GM12878 (cell line): ENCODE results near the gene NEK1. TPM values are rescaled to one million over a fixed set of nuclear protein-coding genes. Genes with fewer than 3 reads are reported as not detected.
A peak's percentile ranks its signal among the peaks of the same experiment; 100 is the strongest.

Experiments
- ATAC-seq: fragments of 200-7000 bp; cut with Tn5 transposase; 3 replicates; pipeline ENCODE4 v1.9.1; 2020; ENCODE audit warnings: mild to moderate bottlenecking, moderate library complexity
- BruUV-seq: library from RNA; stranded (reverse); fragments of 400-500 nt; replicated peaks from 2 replicates; lab custom pipeline; 2021; lab: Mats Ljungman, UMichigan
- CTCF ChIA-PET: fragments of 300-600 bp; sonication (Branson Sonifier 250); formaldehyde crosslinking; extraction: SDS; loops from one replicate; lab custom pipeline; 2021; ENCODE audit warnings: inconsistent platforms; lab: Yijun Ruan, JAX
- POLR2A ChIA-PET: fragments of 350-600 bp; formaldehyde crosslinking; extraction: SDS; loops from one replicate; lab custom pipeline; 2021; ENCODE audit warnings: inconsistent platforms; lab: Charles Lee
- RAD21 ChIA-PET: fragments of 300-600 bp; sonication (Branson Sonifier 250); formaldehyde crosslinking; loops from one replicate; lab custom pipeline; 2023; ENCODE audit warnings: antibody characterized with exemption; ENCODE audit not compliant: unreplicated experiment; lab: Charles Lee
- SMC1A ChIA-PET: fragments of 300-600 bp; sonication (Branson Sonifier 250); formaldehyde crosslinking; loops from one replicate; lab custom pipeline; 2023; ENCODE audit not compliant: unreplicated experiment, uncharacterized antibody; lab: Charles Lee
- DNase-seq: peaks from one replicate; pipeline ENCODE4 v3.0.0-alpha.2; 2011; ENCODE audit warnings: low read depth, low spot score
- FAIRE-seq: peaks from 3 replicates; lab custom pipeline; 2011; peaks lifted over from hg19 to GRCh38; lab: Jason Lieb, UNC
- H2AFZ ChIP-seq: 2 replicates; pipeline ENCODE4 v1.6.0; 2011; ENCODE audit warnings: low read depth, low read length, control low read depth; ENCODE audit not compliant: control insufficient read depth
- H3K27ac ChIP-seq: 2 replicates; pipeline ENCODE4 v1.5.1; 2011; ENCODE audit warnings: control low read depth; ENCODE audit not compliant: control insufficient read depth, insufficient read depth
- H3K27me3 ChIP-seq, 2 experiments: replicated peaks in 1 of 2; 2 replicates each; pipeline versions ENCODE4 v1.6.0 to v1.6.1; 2011; ENCODE audit warnings: low read length in 1 of 2; ENCODE audit not compliant: control insufficient read depth in 2 of 2, insufficient read depth in 2 of 2
- H3K36me3 ChIP-seq, 2 experiments: 2 replicates each; pipeline ENCODE4 v1.5.1; 2011; ENCODE audit warnings: low read length in 1 of 2; ENCODE audit not compliant: control insufficient read depth in 2 of 2, insufficient read depth in 2 of 2
- H3K4me1 ChIP-seq: 2 replicates; pipeline ENCODE4 v1.6.1; 2011; ENCODE audit warnings: mild to moderate bottlenecking, low read length, moderate library complexity, mixed read lengths; ENCODE audit not compliant: control insufficient read depth, insufficient read depth
- H3K4me2 ChIP-seq: 2 replicates; pipeline ENCODE4 v1.6.0; 2011; ENCODE audit warnings: control low read depth; ENCODE audit not compliant: control insufficient read depth, insufficient read depth
- H3K4me3 ChIP-seq: fragments of 200-600 bp; sonication (generic); 2 replicates; pipeline ENCODE4 v1.5.1; 2016
- H3K79me2 ChIP-seq: 2 replicates; pipeline ENCODE4 v1.6.0; 2011; ENCODE audit warnings: low read length; ENCODE audit not compliant: control insufficient read depth, insufficient read depth
- H3K9ac ChIP-seq: 2 replicates; pipeline ENCODE4 v1.8.0; 2011; ENCODE audit warnings: low read length, control low read depth, mixed read lengths; ENCODE audit not compliant: control insufficient read depth, insufficient read depth
- H3K9me3 ChIP-seq: replicated peaks from 3 replicates; pipeline ENCODE4 v1.5.1; 2011; ENCODE audit warnings: mild to moderate bottlenecking, low read length; ENCODE audit not compliant: control insufficient read depth, insufficient read depth
- H4K20me1 ChIP-seq: 2 replicates; pipeline ENCODE4 v1.6.0; 2011; ENCODE audit not compliant: control insufficient read depth, insufficient read depth
- CREB1 ChIP-seq: IDR thresholded peaks from 2 replicates; pipeline ENCODE4 v1.6.1; 2012; ENCODE audit warnings: low read depth, mild to moderate bottlenecking, inconsistent platforms
- HDGF ChIP-seq: fragments of 450-650 bp; IDR thresholded peaks from 2 replicates; pipeline ENCODE4 v1.6.1; 2016; ENCODE audit warnings: antibody characterized with exemption
- NFYA ChIP-seq: IDR thresholded peaks from 2 replicates; pipeline ENCODE4 v1.6.1; 2011; ENCODE audit warnings: low read depth, mild to moderate bottlenecking, low read length, improper control_type of control experiment, borderline replicate concordance
- NKRF ChIP-seq: fragments of 450-650 bp; conservative IDR thresholded peaks from 2 replicates; pipeline ENCODE4 v1.6.1; 2017; ENCODE audit warnings: mild to moderate bottlenecking, moderate library complexity
- NR2C2 ChIP-seq: IDR thresholded peaks from 2 replicates; pipeline ENCODE4 v1.6.1; 2011; ENCODE audit warnings: borderline replicate concordance, low read depth; ENCODE audit not compliant: control insufficient read depth, insufficient read length
- POLR2AphosphoS2 ChIP-seq: IDR thresholded peaks from 2 replicates; pipeline ENCODE4 v1.6.1; 2011; ENCODE audit warnings: low read depth, mild to moderate bottlenecking, low read length, improper control_type of control experiment, moderate library complexity
- RAD21 ChIP-seq: IDR thresholded peaks from 2 replicates; pipeline ENCODE4 v1.6.1; 2011; ENCODE audit warnings: mild to moderate bottlenecking, low read depth, low read length, moderate library complexity; ENCODE audit not compliant: insufficient read depth
- RFX5 ChIP-seq: IDR thresholded peaks from 2 replicates; pipeline ENCODE4 v1.6.1; 2011; ENCODE audit warnings: low read depth, low read length, improper control_type of control experiment
- STAT1 ChIP-seq: fragments of 450-650 bp; conservative IDR thresholded peaks from 2 replicates; pipeline ENCODE4 v1.6.1; 2014; ENCODE audit warnings: antibody characterized with exemption, mild to moderate bottlenecking
- WGBS: methylation state at CpG from one replicate; pipeline ENCODE4 v1.1.6; 2016; ENCODE audit warnings: low lambda C conversion rate; ENCODE audit not compliant: insufficient replicate concordance, insufficient coverage; ENCODE audit errors: missing lambda C conversion rate; 5-methylcytosine and 5-hydroxymethylcytosine counted together
- in situ Hi-C: fragments of 300-500 bp; cut with MboI; formaldehyde crosslinking; loops from 9 replicates; pipeline ENCODE4 v1.14.3; 2018; ENCODE audit warnings: mixed read lengths
- intact Hi-C: fragments of 100-400 bp; cut with micrococcal nuclease; formaldehyde crosslinking; loops from one replicate; pipeline ENCODE4 v1.14.2; 2022; ENCODE audit not compliant: unreplicated experiment
- polyA plus RNA-seq, 11 experiments: library from polyadenylated mRNA; depleted of rRNA in 4 of 11; unstranded in 6 of 11; stranded (reverse) in 5 of 11; fragments of >200 nt; fragmentation: Nextera tagmentation in 4 of 11; fragmentation: Illumina TruSeq in 1 of 11; extraction: Ambion mirVana in 4 of 11; extraction: Trizol in 1 of 11; gene quantifications; 1 replicate in 1 of 11; 2 replicates in 10 of 11; pipeline versions ENCODE4 v1.2.1 to v1.2.3, GENCODE V29; 2011 to 2016; ENCODE audit warnings: inconsistent platforms in 2 of 11, missing spikeins in 2 of 11, low read depth in 1 of 11
- total RNA-seq, 4 experiments: library from RNA; depleted of rRNA in 3 of 4; stranded (reverse); fragments of >200 nt in 3 of 4; fragmentation: Illumina TruSeq in 1 of 4; extraction: Trizol in 1 of 4; gene quantifications; 2 replicates each; pipeline versions ENCODE4 v1.2.1 to v1.2.3, GENCODE V29; 2013 to 2021

Gene NEK1
- total and polyA plus RNA-seq, 10 of the 15 experiments (the other 5 are each of a cell fraction or from before 2014, with no cell fraction given): 4.9 to 16.1 (median 7.5) TPM

GRCh38 chr4:169484485-169484884 lies 127.9 kb downstream of the NEK1 start:
- no peaks in the 10 kb centered on the region; the same call in 1 of the 2 replicates for H4K20me1 ChIP-seq
- peaks cover 2% of the 10 kb centered on the region; the same call in 2 of the 3 replicates for H3K9me3 ChIP-seq
- H3K36me3 ChIP-seq: no peaks in the 10 kb centered on the region
- FAIRE-seq: no peak
- H3K27ac ChIP-seq: no peak overlapping the region
- no peak for ATAC-seq
- 77% methylated on average over 3 of the region's 3 CpGs for WGBS
- no peak for DNase-seq
- no peak for TF ChIP-seq POLR2AphosphoS2
- 0 out of 2 replicates have a peak, but pooled peaks have one; percentile 22 for TF ChIP-seq RAD21
- no peak for TF ChIP-seq RFX5
- no peak overlapping the region for H3K9ac ChIP-seq
- no TSS peak for BruUV-seq
- in situ Hi-C loops (no loop called here), intact Hi-C loops (loop anchor here (10.0 kb wide), 1 partner anchor 360 kb away; no protein-coding TSS in a partner anchor)
- ChIA-PET CTCF (interaction anchor here (1.0 to 1.8 kb wide), 12 partner anchors 79 to 561 kb away, joined by 4 to 64 read pairs (median 6); partner anchors contain the start of gene SH3RF1), SMC1A (interaction anchor here (0.9 to 3.4 kb wide), 18 partner anchors 11 to 561 kb away, joined by 3 to 70 read pairs (median 7); no protein-coding TSS in a partner anchor), RAD21 (interaction anchor here (0.7 to 1.8 kb wide), 14 partner anchors 43 to 773 kb away, joined by 3 to 43 read pairs (median 4); no protein-coding TSS in a partner anchor), POLR2A (no interaction called here)
- 0 out of 2 replicates have a peak, but pooled peaks cover 5% of the 10 kb centered on the region for H3K4me1 ChIP-seq
- H2AFZ ChIP-seq: peak overlapping the region; percentile 29; the same call in 1 of the 2 replicates
- no peak overlapping the region for H3K4me2 ChIP-seq
- H3K27me3 ChIP-seq: no peaks in the 10 kb centered on the region
- no peak overlapping the region for H3K4me3 ChIP-seq
- no peaks in the 10 kb centered on the region for H3K79me2 ChIP-seq

- no peak overlapping the region for H3K9ac ChIP-seq
- 98% methylated on average over 3 of the region's 3 CpGs for WGBS
- in situ Hi-C loops: no loop called here
- SMC1A ChIA-PET: no interaction called here
- intact Hi-C loops: no loop called here
- TF ChIP-seq NR2C2 (no peak), HDGF (no peak), NFYA (no peak), STAT1 (no peak), NKRF (no peak), CREB1 (no peak)
- H2AFZ ChIP-seq: no peak overlapping the region
- RAD21 ChIA-PET: no interaction called here
- H3K79me2 ChIP-seq: no peaks in the 10 kb centered on the region
- H4K20me1 ChIP-seq: no peaks in the 10 kb centered on the region
- H3K9me3 ChIP-seq: no peaks in the 10 kb centered on the region; the same call in 1 of the 3 replicates
- DNase-seq: no peak
- H3K4me3 ChIP-seq: no peak overlapping the region
- POLR2A ChIA-PET: no interaction called here
- no peak for ATAC-seq
- no peaks in the 10 kb centered on the region for H3K4me1 ChIP-seq
- BruUV-seq: no TSS peak
- no peak for FAIRE-seq
- no peak overlapping the region for H3K27ac ChIP-seq
- H3K36me3 ChIP-seq: no peaks in the 10 kb centered on the region
- CTCF ChIA-PET: interaction anchor here (0.6 kb wide), 1 partner anchor 28 kb away, joined by 3 read pairs; no protein-coding TSS in a partner anchor
- H3K27me3 ChIP-seq: no peaks in the 10 kb centered on the region
- H3K4me2 ChIP-seq: no peak overlapping the region
Observed at GRCh38 chr4:169464080-169464479, 148.3 kb downstream of the NEK1 start.
